ENCODE results near the gene CCDC142. TPM values are rescaled to one million over a fixed set of nuclear protein-coding genes. Genes with fewer than 3 reads are reported as not detected.

The CCDC142 gene
- total and polyA plus RNA-seq, 2 experiments from 2014 or later: 5.1 to 12.3 TPM

DNA sequence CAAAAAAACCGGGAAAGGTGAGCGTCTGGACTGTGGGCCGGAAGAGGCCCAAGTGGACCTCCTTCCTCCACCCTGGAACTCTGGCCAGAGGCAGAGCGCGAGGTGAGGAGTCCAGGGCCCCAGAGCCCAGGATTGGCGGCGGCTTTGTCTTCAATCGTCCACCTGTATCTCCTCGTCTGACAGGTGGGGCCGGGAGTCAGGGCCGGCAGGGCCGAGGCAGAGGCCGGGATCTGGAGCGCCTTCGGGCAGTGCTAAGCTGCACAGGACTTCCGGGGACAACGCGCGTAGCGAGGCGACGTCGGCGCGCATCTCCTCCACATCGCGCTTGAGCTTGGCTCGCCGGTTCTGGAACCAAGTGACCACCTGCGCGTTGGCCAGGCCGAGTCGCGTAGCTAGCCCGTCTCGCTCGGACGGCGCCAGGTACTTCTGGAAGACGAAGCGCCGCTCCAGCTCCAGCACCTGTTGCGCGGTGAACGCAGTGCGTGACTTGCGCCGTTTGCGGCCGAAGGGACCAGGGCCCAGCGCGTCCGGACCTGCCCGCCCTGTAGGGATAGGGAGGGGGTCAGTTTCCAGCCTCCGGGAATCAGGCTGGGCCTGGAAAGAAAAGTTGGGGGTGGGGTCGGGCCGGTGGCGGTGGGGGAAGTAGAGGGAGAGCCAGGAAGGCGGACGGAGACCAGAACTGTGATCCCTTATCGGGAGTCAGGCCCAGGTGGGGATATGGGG lies 15.1 kb upstream of the CCDC142 start (continued):
- TF ChIP-seq, protein P1, sequence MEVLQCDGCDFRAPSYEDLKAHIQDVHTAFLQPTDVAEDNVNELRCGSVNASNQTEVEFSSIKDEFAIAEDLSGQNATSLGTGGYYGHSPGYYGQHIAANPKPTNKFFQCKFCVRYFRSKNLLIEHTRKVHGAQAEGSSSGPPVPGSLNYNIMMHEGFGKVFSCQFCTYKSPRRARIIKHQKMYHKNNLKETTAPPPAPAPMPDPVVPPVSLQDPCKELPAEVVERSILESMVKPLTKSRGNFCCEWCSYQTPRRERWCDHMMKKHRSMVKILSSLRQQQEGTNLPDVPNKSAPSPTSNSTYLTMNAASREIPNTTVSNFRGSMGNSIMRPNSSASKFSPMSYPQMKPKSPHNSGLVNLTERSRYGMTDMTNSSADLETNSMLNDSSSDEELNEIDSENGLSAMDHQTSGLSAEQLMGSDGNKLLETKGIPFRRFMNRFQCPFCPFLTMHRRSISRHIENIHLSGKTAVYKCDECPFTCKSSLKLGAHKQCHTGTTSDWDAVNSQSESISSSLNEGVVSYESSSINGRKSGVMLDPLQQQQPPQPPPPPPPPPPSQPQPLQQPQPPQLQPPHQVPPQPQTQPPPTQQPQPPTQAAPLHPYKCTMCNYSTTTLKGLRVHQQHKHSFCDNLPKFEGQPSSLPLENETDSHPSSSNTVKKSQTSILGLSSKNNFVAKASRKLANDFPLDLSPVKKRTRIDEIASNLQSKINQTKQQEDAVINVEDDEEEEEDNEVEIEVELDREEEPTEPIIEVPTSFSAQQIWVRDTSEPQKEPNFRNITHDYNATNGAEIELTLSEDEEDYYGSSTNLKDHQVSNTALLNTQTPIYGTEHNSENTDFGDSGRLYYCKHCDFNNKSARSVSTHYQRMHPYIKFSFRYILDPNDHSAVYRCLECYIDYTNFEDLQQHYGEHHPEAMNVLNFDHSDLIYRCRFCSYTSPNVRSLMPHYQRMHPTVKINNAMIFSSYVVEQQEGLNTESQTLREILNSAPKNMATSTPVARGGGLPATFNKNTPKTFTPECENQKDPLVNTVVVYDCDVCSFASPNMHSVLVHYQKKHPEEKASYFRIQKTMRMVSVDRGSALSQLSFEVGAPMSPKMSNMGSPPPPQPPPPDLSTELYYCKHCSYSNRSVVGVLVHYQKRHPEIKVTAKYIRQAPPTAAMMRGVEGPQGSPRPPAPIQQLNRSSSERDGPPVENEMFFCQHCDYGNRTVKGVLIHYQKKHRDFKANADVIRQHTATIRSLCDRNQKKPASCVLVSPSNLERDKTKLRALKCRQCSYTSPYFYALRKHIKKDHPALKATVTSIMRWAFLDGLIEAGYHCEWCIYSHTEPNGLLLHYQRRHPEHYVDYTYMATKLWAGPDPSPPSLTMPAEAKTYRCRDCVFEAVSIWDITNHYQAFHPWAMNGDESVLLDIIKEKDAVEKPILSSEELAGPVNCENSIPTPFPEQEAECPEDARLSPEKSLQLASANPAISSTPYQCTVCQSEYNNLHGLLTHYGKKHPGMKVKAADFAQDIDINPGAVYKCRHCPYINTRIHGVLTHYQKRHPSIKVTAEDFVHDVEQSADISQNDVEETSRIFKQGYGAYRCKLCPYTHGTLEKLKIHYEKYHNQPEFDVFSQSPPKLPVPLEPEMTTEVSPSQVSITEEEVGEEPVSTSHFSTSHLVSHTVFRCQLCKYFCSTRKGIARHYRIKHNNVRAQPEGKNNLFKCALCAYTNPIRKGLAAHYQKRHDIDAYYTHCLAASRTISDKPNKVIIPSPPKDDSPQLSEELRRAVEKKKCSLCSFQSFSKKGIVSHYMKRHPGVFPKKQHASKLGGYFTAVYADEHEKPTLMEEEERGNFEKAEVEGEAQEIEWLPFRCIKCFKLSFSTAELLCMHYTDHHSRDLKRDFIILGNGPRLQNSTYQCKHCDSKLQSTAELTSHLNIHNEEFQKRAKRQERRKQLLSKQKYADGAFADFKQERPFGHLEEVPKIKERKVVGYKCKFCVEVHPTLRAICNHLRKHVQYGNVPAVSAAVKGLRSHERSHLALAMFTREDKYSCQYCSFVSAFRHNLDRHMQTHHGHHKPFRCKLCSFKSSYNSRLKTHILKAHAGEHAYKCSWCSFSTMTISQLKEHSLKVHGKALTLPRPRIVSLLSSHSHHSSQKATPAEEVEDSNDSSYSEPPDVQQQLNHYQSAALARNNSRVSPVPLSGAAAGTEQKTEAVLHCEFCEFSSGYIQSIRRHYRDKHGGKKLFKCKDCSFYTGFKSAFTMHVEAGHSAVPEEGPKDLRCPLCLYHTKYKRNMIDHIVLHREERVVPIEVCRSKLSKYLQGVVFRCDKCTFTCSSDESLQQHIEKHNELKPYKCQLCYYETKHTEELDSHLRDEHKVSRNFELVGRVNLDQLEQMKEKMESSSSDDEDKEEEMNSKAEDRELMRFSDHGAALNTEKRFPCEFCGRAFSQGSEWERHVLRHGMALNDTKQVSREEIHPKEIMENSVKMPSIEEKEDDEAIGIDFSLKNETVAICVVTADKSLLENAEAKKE (CRISPR knock-in tag; IDR thresholded peaks at IDR 0.05): no peak
- TF ChIP-seq POLR2AphosphoS5 (IDR thresholded peaks at IDR 0.05; ENCODE audit: low read depth): peak; percentile 36; the same call in 1 of the 2 replicates
- no peak for TF ChIP-seq ZNF331 (CRISPR knock-in tag; IDR thresholded peaks at IDR 0.05; ENCODE audit: low read depth)
- no peak for TF ChIP-seq NANOG (IDR thresholded peaks at IDR 0.05; ENCODE audit: borderline replicate concordance)
- TF ChIP-seq, protein P2, sequence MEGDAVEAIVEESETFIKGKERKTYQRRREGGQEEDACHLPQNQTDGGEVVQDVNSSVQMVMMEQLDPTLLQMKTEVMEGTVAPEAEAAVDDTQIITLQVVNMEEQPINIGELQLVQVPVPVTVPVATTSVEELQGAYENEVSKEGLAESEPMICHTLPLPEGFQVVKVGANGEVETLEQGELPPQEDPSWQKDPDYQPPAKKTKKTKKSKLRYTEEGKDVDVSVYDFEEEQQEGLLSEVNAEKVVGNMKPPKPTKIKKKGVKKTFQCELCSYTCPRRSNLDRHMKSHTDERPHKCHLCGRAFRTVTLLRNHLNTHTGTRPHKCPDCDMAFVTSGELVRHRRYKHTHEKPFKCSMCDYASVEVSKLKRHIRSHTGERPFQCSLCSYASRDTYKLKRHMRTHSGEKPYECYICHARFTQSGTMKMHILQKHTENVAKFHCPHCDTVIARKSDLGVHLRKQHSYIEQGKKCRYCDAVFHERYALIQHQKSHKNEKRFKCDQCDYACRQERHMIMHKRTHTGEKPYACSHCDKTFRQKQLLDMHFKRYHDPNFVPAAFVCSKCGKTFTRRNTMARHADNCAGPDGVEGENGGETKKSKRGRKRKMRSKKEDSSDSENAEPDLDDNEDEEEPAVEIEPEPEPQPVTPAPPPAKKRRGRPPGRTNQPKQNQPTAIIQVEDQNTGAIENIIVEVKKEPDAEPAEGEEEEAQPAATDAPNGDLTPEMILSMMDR (conservative IDR thresholded peaks at IDR 0.05; ENCODE audit: low read depth in 2 of 2): no peak
- no peak for TF ChIP-seq JUNB (IDR thresholded peaks at IDR 0.05; ENCODE audit: unreplicated experiment)

Measured in GM23338 (cell line).